ENCODE data around the gene SLCO4A1. TPM values are rescaled to one million over a fixed set of nuclear protein-coding genes. Genes with fewer than 3 reads are reported as not detected.

SLCO4A1 gene
- total RNA-seq, 2 experiments from 2014 or later: 66.5 to 68.4 TPM

- ATAC-seq (peak; percentile 74), DNase-seq (peak; percentile 87)
- peaks cover 41% of the 10 kb centered on the region for H3K4me1 Mint-ChIP-seq (ENCODE audit: low read depth)
- POLR2A ChIA-PET: interaction anchor here (0.9 to 2.4 kb wide), 6 partner anchors 14 to 178 kb away, joined by 3 to 12 read pairs (median 6); partner anchors contain the start of genes MRGBP and SLCO4A1
- H3K9me3 Mint-ChIP-seq: no peaks in the 10 kb centered on the region
- H3K27ac Mint-ChIP-seq: peak overlapping the region; percentile 93
- intact Hi-C loops (cut with micrococcal nuclease): loop anchor here (5.0 kb wide), 1 partner anchor 116 kb away; no protein-coding TSS in a partner anchor
- no peaks in the 10 kb centered on the region for H3K36me3 Mint-ChIP-seq (ENCODE audit: low read depth)
- H3K27me3 Mint-ChIP-seq: no peaks in the 10 kb centered on the region
- CTCF ChIA-PET: interaction anchor here (0.7 to 3.7 kb wide), 29 partner anchors 8 to 317 kb away, joined by 3 to 35 read pairs (median 5); partner anchors contain the start of genes MRGBP and SLCO4A1
- no peak for TF ChIP-seq CTCF (IDR thresholded peaks at IDR 0.05)
- H3K4me3 Mint-ChIP-seq: peak overlapping the region; percentile 52
Observed at GRCh38 chr20:62617711-62618483, 24.4 kb upstream of the SLCO4A1 start.

GRCh38 chr20:62618611-62619529, 23.4 kb upstream of the SLCO4A1 start:
- POLR2A ChIA-PET: interaction anchor here (1.3 to 2.4 kb wide), 3 partner anchors 15 to 32 kb away, joined by 3 to 12 read pairs (median 4); partner anchors contain the start of gene SLCO4A1
- Mint-ChIP-seq H3K9me3 (no peaks in the 10 kb centered on the region), H3K4me1 (ENCODE audit: low read depth) (peaks cover 50% of the 10 kb centered on the region), H3K27ac (peak overlapping the region; percentile 93), H3K27me3 (no peaks in the 10 kb centered on the region), H3K4me3 (peak overlapping the region; percentile 52), H3K36me3 (ENCODE audit: low read depth) (no peaks in the 10 kb centered on the region)
- peak; percentile 93 for DNase-seq
- intact Hi-C loops (cut with micrococcal nuclease): loop anchor here (5.0 kb wide), 1 partner anchor 117 kb away; no protein-coding TSS in a partner anchor
- ATAC-seq: peak; percentile 75
- CTCF ChIA-PET: interaction anchor here (0.9 to 3.7 kb wide), 5 partner anchors 9 to 189 kb away, joined by 3 to 19 read pairs (median 7); no protein-coding TSS in a partner anchor
- no peak for TF ChIP-seq CTCF (IDR thresholded peaks at IDR 0.05)

- H3K36me3 Mint-ChIP-seq (ENCODE audit: low read depth): no peaks in the 10 kb centered on the region
- H3K27me3 Mint-ChIP-seq: no peaks in the 10 kb centered on the region
- DNase-seq (no peak), ATAC-seq (no peak)
- H3K9me3 Mint-ChIP-seq: no peaks in the 10 kb centered on the region
- H3K27ac Mint-ChIP-seq: no peak overlapping the region
- no peak overlapping the region for H3K4me3 Mint-ChIP-seq
- intact Hi-C loops (cut with micrococcal nuclease): no loop called here
- ChIA-PET POLR2A (no interaction called here), CTCF (no interaction called here)
- no peak for TF ChIP-seq CTCF (IDR thresholded peaks at IDR 0.05)
- H3K4me1 Mint-ChIP-seq (ENCODE audit: low read depth): peaks cover 56% of the 10 kb centered on the region
Observed at GRCh38 chr20:62620625-62621024, 21.7 kb upstream of the SLCO4A1 start.

GRCh38 chr20:62621251-62622110, 20.8 kb upstream of the SLCO4A1 start:
- TF ChIP-seq CTCF (IDR thresholded peaks at IDR 0.05): no peak
- Mint-ChIP-seq H3K36me3 (ENCODE audit: low read depth) (no peaks in the 10 kb centered on the region), H3K4me1 (ENCODE audit: low read depth) (peaks cover 56% of the 10 kb centered on the region), H3K9me3 (no peaks in the 10 kb centered on the region), H3K27me3 (no peaks in the 10 kb centered on the region), H3K27ac (peak overlapping the region; percentile 73), H3K4me3 (peak overlapping the region; percentile 68)
- POLR2A ChIA-PET: interaction anchor here (1.0 kb wide), 2 partner anchors 8 to 222 kb away, joined by 3 read pairs; no protein-coding TSS in a partner anchor
- CTCF ChIA-PET: interaction anchor here (1.1 to 2.0 kb wide), 2 partner anchors 10 to 122 kb away, joined by 3 to 4 read pairs; no protein-coding TSS in a partner anchor
- intact Hi-C loops (cut with micrococcal nuclease): loop anchor here (2.0 kb wide), 1 partner anchor 19 kb away; no protein-coding TSS in a partner anchor
- no peak for DNase-seq
- ATAC-seq: no peak
